Medulla oblongata (tissue), 1 donor: ENCODE data around the gene ASPG.

Source experiments
- DNase-seq: peaks from one replicate; pipeline ENCODE4 v3.0.0-alpha.2; 2015; ENCODE audit errors: extremely low spot score

ASPG gene

GRCh38 chr14:104093366-104094055 lies 8.0 kb downstream of the ASPG start:
- DNase-seq: no peak

GRCh38 chr14:104094056-104094708 lies 8.7 kb downstream of the ASPG start:
- DNase-seq: no peak

- peak; percentile 8 for DNase-seq
These were observed 9.4 kb downstream of the ASPG start for GRCh38 chr14:104094709-104095425.

- no peak for DNase-seq
These were observed 10.2 kb downstream of the ASPG start for GRCh38 chr14:104095426-104096310.

- no peak for DNase-seq
These were observed 10.8 kb downstream of the ASPG start for GRCh38 chr14:104096318-104096717.

GRCh38 chr14:104096751-104097700 lies 11.5 kb downstream of the ASPG start:
- no peak for DNase-seq

GRCh38 chr14:104098272-104099095 lies 13.0 kb downstream of the ASPG start:
- no peak for DNase-seq

GRCh38 chr14:104099096-104100041 lies 13.9 kb downstream of the ASPG start:
- DNase-seq: no peak

- DNase-seq: no peak
These were observed 14.9 kb downstream of the ASPG start for GRCh38 chr14:104100171-104101085.

- no peak for DNase-seq
These were observed 15.7 kb downstream of the ASPG start for GRCh38 chr14:104101086-104101621.

- no peak for DNase-seq
These were observed 16.3 kb downstream of the ASPG start for GRCh38 chr14:104101651-104102281.

GRCh38 chr14:104102282-104102914 lies 16.9 kb downstream of the ASPG start:
- no peak for DNase-seq

GRCh38 chr14:104103061-104103445 lies 17.6 kb downstream of the ASPG start:
- DNase-seq: no peak

- no peak for DNase-seq
These were observed 18.1 kb downstream of the ASPG start for GRCh38 chr14:104103446-104104075.

- DNase-seq: no peak
These were observed 18.8 kb downstream of the ASPG start for GRCh38 chr14:104104076-104104901.
